ENCODE measurements around the gene ROBO1.

GRCh38 chr3:79005084-79005483, 762.7 kb downstream of the ROBO1 start:
- TF ChIP-seq CTCF (IDR thresholded peaks at IDR 0.05) (no peak), EZH2 (IDR thresholded peaks at IDR 0.05; ENCODE audit: borderline replicate concordance, insufficient read depth, low read depth, low read length, poor library complexity, severe bottlenecking) (no peak)

All from B cell (primary cell).